Mucosa of descending colon (tissue), 3 donors: Measurements from ENCODE around the gene HCFC1R1. TPM values are rescaled to one million over a fixed set of nuclear protein-coding genes. Genes with fewer than 3 reads are reported as not detected.
A peak's percentile ranks its signal among the peaks of the same experiment; 100 is the strongest.

Experiments
- ATAC-seq: fragments of 200-7000 bp; cut with Tn5 transposase; one replicate; pipeline ENCODE4 v1.9.1; 2020; ENCODE audit warnings: mild to moderate bottlenecking, moderate library complexity
- DNase-seq, 3 donors: peaks; one replicate each; pipeline ENCODE4 v3.0.0-alpha.2; 2020
- H3K36me3 ChIP-seq: fragments of 200-600 bp; one replicate; pipeline ENCODE4 v1.8.0; 2021; ENCODE audit warnings: low read depth, mild to moderate bottlenecking
- H3K4me1 ChIP-seq: fragments of 200-600 bp; one replicate; pipeline ENCODE4 v1.8.0; 2021; ENCODE audit warnings: low read depth, mild to moderate bottlenecking
- H3K4me3 ChIP-seq: fragments of 200-600 bp; one replicate; pipeline ENCODE4 v1.8.0; 2021; ENCODE audit warnings: mild to moderate bottlenecking
- H3K9me3 ChIP-seq: fragments of 200-600 bp; one replicate; pipeline ENCODE4 v1.8.0; 2021; ENCODE audit warnings: mild to moderate bottlenecking
- CTCF ChIP-seq: fragments of 200-600 bp; IDR thresholded peaks from one replicate; pipeline ENCODE4 v1.8.0; 2022; ENCODE audit warnings: antibody characterized with exemption, mild to moderate bottlenecking
- intact Hi-C, 2 donors: fragments of 100-400 bp; cut with DNase I in 1 of 2; cut with micrococcal nuclease in 1 of 2; formaldehyde crosslinking; loops; one replicate each; pipeline versions ENCODE4 v1.11.0 to v1.11.1; 2022; cut with DNase I, micrococcal nuclease
- total RNA-seq, 3 donors: library from RNA; stranded (reverse); fragmentation: NEBNext Ultra II Directional in 2 of 3; extraction: Animal tissue kit (Norgen Biotek cat#: 25700) in 2 of 3; gene quantifications; one replicate each; pipeline versions ENCODE4 v1.2.1 to v1.2.4, GENCODE V29; 2021 to 2023
- donor health status: DM: no; HTN: no; CAD: no; lungs with moderate emphysema.
- donor health status: DM: no; HTN: no; CAD: no.
- donor health status: DM: no; HTN: yes; CAD: no.

Gene HCFC1R1
- total RNA-seq, 3 donors from 2014 or later = 19.7 to 33.3 (median 26.5) TPM

- Histone ChIP-seq H3K4me3 (no peak overlapping the region), H3K4me1 (peaks cover 38% of the 10 kb centered on the region), H3K36me3 (no peaks in the 10 kb centered on the region), H3K9me3 (no peaks in the 10 kb centered on the region)
- ATAC-seq (no peak), DNase-seq (no peak)
- no peak for TF ChIP-seq CTCF
- intact Hi-C loops = no loop called here
Observed at GRCh38 chr16:3004319-3004718, 19.4 kb downstream of the HCFC1R1 start.

- intact Hi-C loops = no loop called here
- peaks cover 38% of the 10 kb centered on the region for H3K4me1 ChIP-seq
- ATAC-seq (peak; percentile 86), DNase-seq (peak; percentile 96 to 98 (median 98))
- peak; percentile 35 for TF ChIP-seq CTCF
- H3K9me3 ChIP-seq = no peaks in the 10 kb centered on the region
- no peaks in the 10 kb centered on the region for H3K36me3 ChIP-seq
- no peak overlapping the region for H3K4me3 ChIP-seq
Observed at GRCh38 chr16:3003582-3004270, 20.0 kb downstream of the HCFC1R1 start.

- H3K4me1 ChIP-seq = peaks cover 17% of the 10 kb centered on the region
- ATAC-seq (no peak), DNase-seq (no peak)
- no peak overlapping the region for H3K4me3 ChIP-seq
- no peaks in the 10 kb centered on the region for H3K9me3 ChIP-seq
- intact Hi-C loops = no loop called here
- no peak for TF ChIP-seq CTCF
- H3K36me3 ChIP-seq = no peaks in the 10 kb centered on the region
Observed at GRCh38 chr16:3001316-3001715, 22.4 kb downstream of the HCFC1R1 start.

- Histone ChIP-seq H3K4me3 (no peak overlapping the region), H3K9me3 (no peaks in the 10 kb centered on the region), H3K4me1 (peaks cover 10% of the 10 kb centered on the region), H3K36me3 (no peaks in the 10 kb centered on the region)
- ATAC-seq (no peak), DNase-seq (no peak)
- intact Hi-C loops = no loop called here
- no peak for TF ChIP-seq CTCF
Observed at GRCh38 chr16:3000540-3000939, 23.2 kb downstream of the HCFC1R1 start.

- Histone ChIP-seq H3K4me1 (peaks cover 6% of the 10 kb centered on the region), H3K36me3 (no peaks in the 10 kb centered on the region), H3K4me3 (no peak overlapping the region), H3K9me3 (no peaks in the 10 kb centered on the region)
- DNase-seq = no peak
- no peak for TF ChIP-seq CTCF
- intact Hi-C loops = no loop called here
- no peak for ATAC-seq
Observed at GRCh38 chr16:2999929-3000328, 23.8 kb downstream of the HCFC1R1 start.

GRCh38 chr16:2996298-2996697 lies 27.4 kb downstream of the HCFC1R1 start:
- Histone ChIP-seq H3K36me3 (no peaks in the 10 kb centered on the region), H3K9me3 (no peaks in the 10 kb centered on the region), H3K4me1 (no peaks in the 10 kb centered on the region), H3K4me3 (no peak overlapping the region)
- DNase-seq (no peak), ATAC-seq (no peak)
- intact Hi-C loops = no loop called here
- no peak for TF ChIP-seq CTCF
